ENCODE measurements around the gene FAM76B. TPM values are rescaled to one million over a fixed set of nuclear protein-coding genes. Genes with fewer than 3 reads are reported as not detected.

The FAM76B gene
- total and polyA plus RNA-seq, 9 of the 15 experiments (the other 6 are each of a cell fraction or from before 2014, with no cell fraction given) = 22.5 to 60.0 (median 35.0) TPM

GRCh38 chr11:95802806-95803205 lies 13.2 kb upstream of the FAM76B start:
- intact Hi-C loops (cut with micrococcal nuclease) = no loop called here

GRCh38 chr11:95800438-95800837 lies 10.9 kb upstream of the FAM76B start:
- TF ChIP-seq E2F5 (CRISPR knock-in tag; IDR thresholded peaks at IDR 0.05) (no peak), RNF2 (IDR thresholded peaks at IDR 0.05) (no peak), EP300 (IDR thresholded peaks at IDR 0.05; ENCODE audit: low read length) (no peak), ZFP91 (CRISPR knock-in tag; IDR thresholded peaks at IDR 0.05) (no peak)
- no peak overlapping the region for H3K27ac ChIP-seq (ENCODE audit: extremely low read depth, low read depth, low read length)
- no peaks in the 10 kb centered on the region for H3K9me1 ChIP-seq (ENCODE audit: control insufficient read depth, insufficient read depth, low read length)
- no peak for DNase-seq (ENCODE audit: extremely low read depth in 1 of 4, low spot score in 3 of 4)
- H3K4me1 ChIP-seq (replicated peaks in 1 of 2; ENCODE audit: control insufficient read depth in 2 of 2, insufficient read depth in 2 of 2, low read length in 2 of 2) = no peaks in the 10 kb centered on the region
- H3K4me3 ChIP-seq = no peak overlapping the region
- FAIRE-seq = no peak
- WGBS (ENCODE audit: insufficient coverage, low coverage, missing lambda C conversion rate) = 97% methylated on average over 12 of the region's 12 CpGs
- H3K4me2 ChIP-seq (ENCODE audit: insufficient read depth, low read length) = no peak overlapping the region
- no peak overlapping the region for H2AFZ ChIP-seq (ENCODE audit: low read depth, low read length)
- no peak overlapping the region for H3K9ac ChIP-seq (ENCODE audit: insufficient read depth in 1 of 2, low read depth in 2 of 2, low read length in 2 of 2)
- H3K9me3 ChIP-seq (replicated peaks; ENCODE audit: control insufficient read depth, insufficient read depth, low read depth, low read length) = no peaks in the 10 kb centered on the region; the same call in none of the 2 replicates
- no peak for ATAC-seq
- POLR2A ChIA-PET = interaction anchor here (1.5 to 2.6 kb wide), 2 partner anchors 9 to 10 kb away, joined by 4 to 13 read pairs; partner anchors contain the start of genes CEP57 and FAM76B
- intact Hi-C loops (cut with micrococcal nuclease) = no loop called here
- no peaks in the 10 kb centered on the region for H4K20me1 ChIP-seq (replicated peaks; ENCODE audit: control insufficient read depth, insufficient read depth, low read length)
- H3K36me3 ChIP-seq (ENCODE audit: control insufficient read depth, insufficient read depth, low read length) = peaks cover 63% of the 10 kb centered on the region
- H3K79me2 ChIP-seq (ENCODE audit: control insufficient read depth, insufficient read depth, low read length) = peaks cover 30% of the 10 kb centered on the region
- no peaks in the 10 kb centered on the region for H3K27me3 ChIP-seq (ENCODE audit: control insufficient read depth in 2 of 2, insufficient read depth in 2 of 2, low read length in 2 of 2)
- CTCF ChIA-PET (ENCODE audit: low intra/inter-chr PET ratio) = no interaction called here
- in situ Hi-C loops (cut with MboI) = no loop called here
- no TSS peak for BruUV-seq (replicated peaks)

More at GRCh38 chr11:95802806-95803205, 13.2 kb upstream of the FAM76B start:
- ATAC-seq (no peak), FAIRE-seq (no peak), DNase-seq (ENCODE audit: extremely low read depth in 1 of 4, low spot score in 3 of 4) (no peak)
- no peak overlapping the region for H3K9ac ChIP-seq (ENCODE audit: insufficient read depth in 1 of 2, low read depth in 2 of 2, low read length in 2 of 2)
- no peak overlapping the region for H2AFZ ChIP-seq (ENCODE audit: low read depth, low read length)
- H3K27ac ChIP-seq (ENCODE audit: extremely low read depth, low read depth, low read length) = no peak overlapping the region
- peaks cover 7% of the 10 kb centered on the region for H3K9me3 ChIP-seq (replicated peaks; ENCODE audit: control insufficient read depth, insufficient read depth, low read depth, low read length)
- no TSS peak for BruUV-seq (replicated peaks)
- peaks cover 71% of the 10 kb centered on the region for H3K36me3 ChIP-seq (ENCODE audit: control insufficient read depth, insufficient read depth, low read length)
- H4K20me1 ChIP-seq (replicated peaks; ENCODE audit: control insufficient read depth, insufficient read depth, low read length) = no peaks in the 10 kb centered on the region
- no peak overlapping the region for H3K4me3 ChIP-seq
- H3K79me2 ChIP-seq (ENCODE audit: control insufficient read depth, insufficient read depth, low read length) = peaks cover 6% of the 10 kb centered on the region
- WGBS (ENCODE audit: insufficient coverage, low coverage, missing lambda C conversion rate) = 100% methylated on average over 1 of the region's 1 CpG
- no peaks in the 10 kb centered on the region for H3K27me3 ChIP-seq (ENCODE audit: control insufficient read depth in 2 of 2, insufficient read depth in 2 of 2, low read length in 2 of 2)
- H3K4me2 ChIP-seq (ENCODE audit: insufficient read depth, low read length) = no peak overlapping the region
- no peaks in the 10 kb centered on the region for H3K4me1 ChIP-seq (replicated peaks in 1 of 2; ENCODE audit: control insufficient read depth in 2 of 2, insufficient read depth in 2 of 2, low read length in 2 of 2)
- CTCF ChIA-PET (ENCODE audit: low intra/inter-chr PET ratio) = no interaction called here
- in situ Hi-C loops (cut with MboI) = no loop called here
- H3K9me1 ChIP-seq (ENCODE audit: control insufficient read depth, insufficient read depth, low read length) = no peaks in the 10 kb centered on the region
- TF ChIP-seq ZBED1 (IDR thresholded peaks at IDR 0.05) (no peak), RCOR1 (IDR thresholded peaks at IDR 0.05; ENCODE audit: borderline replicate concordance in 1 of 2, low read depth in 2 of 2, low read length in 2 of 2) (no peak), TOE1 (IDR thresholded peaks at IDR 0.05; ENCODE audit: borderline replicate concordance) (no peak), TOE1 (CRISPR knock-in tag; IDR thresholded peaks at IDR 0.05; ENCODE audit: borderline replicate concordance, low read depth) (no peak), THAP7 (CRISPR knock-in tag; IDR thresholded peaks at IDR 0.05) (no peak), CREB1 (IDR thresholded peaks at IDR 0.05) (no peak), CREB1 (CRISPR knock-in tag; IDR thresholded peaks at IDR 0.05) (no peak), TGIF2 (CRISPR knock-in tag; IDR thresholded peaks at IDR 0.05) (no peak), POLR3G (IDR thresholded peaks at IDR 0.05; ENCODE audit: extremely low read depth, insufficient read length, insufficient replicate concordance) (no peak)
- POLR2A ChIA-PET = interaction anchor here (0.6 to 1.0 kb wide), 2 partner anchors 12 to 430 kb away, joined by 3 to 4 read pairs; no protein-coding TSS in a partner anchor

Measured in K562 (cell line).